DND-41 (cell line): ENCODE data around the gene UNC45A.
"Not testable (repeated sequence)": the region's sequence is repeated elsewhere in the genome, so short reads cannot be mapped to it uniquely, and the experiment has no call there.

ENCODE experiments used
- ATAC-seq: fragments of 200-7000 bp; cut with Tn5 transposase; 3 replicates; pipeline ENCODE4 v1.9.1; 2021; ENCODE audit warnings: low read depth; ENCODE audit not compliant: insufficient read depth
- DNase-seq: peaks from one replicate; pipeline ENCODE4 v3.0.0-alpha.2; 2020
- H2AFZ ChIP-seq: 2 replicates; pipeline ENCODE4 v1.6.0; 2012; ENCODE audit warnings: low read depth, low read length
- H3K27ac ChIP-seq: 2 replicates; pipeline ENCODE4 v1.5.1; 2012; ENCODE audit warnings: low read length, inconsistent platforms
- H3K27me3 ChIP-seq: fragments of 200-600 bp; sonication (generic); 2 replicates; pipeline ENCODE4 v1.6.0; 2012; ENCODE audit warnings: low read length, mild to moderate bottlenecking, inconsistent platforms; ENCODE audit not compliant: insufficient read depth, poor library complexity
- H3K36me3 ChIP-seq: 2 replicates; pipeline ENCODE4 v1.5.1; 2012; ENCODE audit warnings: low read length, inconsistent platforms; ENCODE audit not compliant: insufficient read depth
- H3K4me1 ChIP-seq: 2 replicates; pipeline ENCODE4 v1.5.1; 2012; ENCODE audit warnings: mild to moderate bottlenecking, low read length; ENCODE audit not compliant: insufficient read depth
- H3K4me2 ChIP-seq: 2 replicates; pipeline ENCODE4 v1.6.0; 2012; ENCODE audit warnings: mild to moderate bottlenecking, moderate library complexity, low read length, inconsistent platforms; ENCODE audit not compliant: insufficient read depth
- H3K4me3 ChIP-seq, 2 experiments: fragments of 200-600 bp in 1 of 2; shearing (Covaris generic) in 1 of 2; 2 replicates each; pipeline ENCODE4 v1.5.1; 2012 to 2016; ENCODE audit warnings: inconsistent platforms in 2 of 2, low read length in 2 of 2, mild to moderate bottlenecking in 2 of 2, low read depth in 1 of 2, moderate library complexity in 1 of 2
- H3K79me2 ChIP-seq: 2 replicates; pipeline ENCODE4 v1.6.0; 2012; ENCODE audit warnings: low read length, inconsistent platforms; ENCODE audit not compliant: insufficient read depth
- H3K9ac ChIP-seq: 2 replicates; pipeline ENCODE4 v1.6.0; 2012; ENCODE audit warnings: low read depth, mild to moderate bottlenecking, inconsistent platforms, low read length, moderate library complexity
- H3K9me3 ChIP-seq: 2 replicates; pipeline ENCODE4 v1.5.1; 2012; ENCODE audit warnings: low read length, moderate library complexity, mild to moderate bottlenecking, inconsistent platforms; ENCODE audit not compliant: insufficient read depth, severe bottlenecking
- H4K20me1 ChIP-seq: 2 replicates; pipeline ENCODE4 v1.6.0; 2012; ENCODE audit warnings: low read length; ENCODE audit not compliant: insufficient read depth
- CTCF ChIP-seq: IDR thresholded peaks from 2 replicates; pipeline ENCODE4 v1.5.1; 2012; ENCODE audit warnings: borderline replicate concordance, low read length, moderate library complexity, mild to moderate bottlenecking; ENCODE audit not compliant: poor library complexity, severe bottlenecking; ENCODE audit errors: extremely low read depth
- EZH2 ChIP-seq: IDR thresholded peaks from 3 replicates; pipeline ENCODE4 v1.6.1; 2012; ENCODE audit warnings: borderline replicate concordance, low read depth, mild to moderate bottlenecking, moderate library complexity, low read length, inconsistent platforms; ENCODE audit not compliant: severe bottlenecking

Gene UNC45A

GRCh38 chr15:90918835-90919234 lies 16.2 kb upstream of the UNC45A start:
- H3K4me1 ChIP-seq: no peaks in the 10 kb centered on the region
- no peak overlapping the region for H3K4me2 ChIP-seq
- H3K9ac ChIP-seq: no peak overlapping the region
- no peak for ATAC-seq
- H3K27ac ChIP-seq: no peak overlapping the region
- TF ChIP-seq CTCF: no peak
- TF ChIP-seq EZH2: no peak
- H3K4me3 ChIP-seq: no peak overlapping the region
- H3K36me3 ChIP-seq: peaks cover 71% of the 10 kb centered on the region
- H2AFZ ChIP-seq: no peak overlapping the region
- H4K20me1 ChIP-seq: no peaks in the 10 kb centered on the region
- no peak for DNase-seq
- no peaks in the 10 kb centered on the region for H3K79me2 ChIP-seq
- no peaks in the 10 kb centered on the region for H3K9me3 ChIP-seq
- H3K27me3 ChIP-seq: no peaks in the 10 kb centered on the region

- Histone ChIP-seq H3K36me3 (peaks cover 44% of the 10 kb centered on the region), H3K79me2 (no peaks in the 10 kb centered on the region), H3K4me2 (no peak overlapping the region), H3K27me3 (no peaks in the 10 kb centered on the region), H3K9ac (no peak overlapping the region), H3K27ac (no peak overlapping the region), H3K9me3 (no peaks in the 10 kb centered on the region), H4K20me1 (no peaks in the 10 kb centered on the region), H2AFZ (no peak overlapping the region), H3K4me1 (no peaks in the 10 kb centered on the region), H3K4me3 (no peak overlapping the region)
- ATAC-seq (no peak), DNase-seq (no peak)
- TF ChIP-seq CTCF (no peak), EZH2 (no peak)
Measured at GRCh38 chr15:90921887-90922286, 13.2 kb upstream of the UNC45A start.

- H2AFZ ChIP-seq, H3K9me3 ChIP-seq, H3K9ac ChIP-seq, H4K20me1 ChIP-seq, DNase-seq, ATAC-seq, H3K27ac ChIP-seq, H3K4me1 ChIP-seq, H3K27me3 ChIP-seq, H3K79me2 ChIP-seq, H3K4me2 ChIP-seq, H3K4me3 ChIP-seq: not testable (repeated sequence)
- peaks cover 35% of the 10 kb centered on the region for H3K36me3 ChIP-seq
Measured at GRCh38 chr15:90922712-90923322, 12.3 kb upstream of the UNC45A start.

- ATAC-seq: no peak
- Histone ChIP-seq H3K36me3 (peaks cover 19% of the 10 kb centered on the region), H3K4me2 (no peak overlapping the region), H3K79me2 (peaks cover 4% of the 10 kb centered on the region; the same call in 1 of the 2 replicates), H3K27me3 (no peaks in the 10 kb centered on the region), H4K20me1 (no peaks in the 10 kb centered on the region), H3K4me3 (no peak overlapping the region), H3K9me3 (no peaks in the 10 kb centered on the region), H3K9ac (no peak overlapping the region), H2AFZ (no peak overlapping the region), H3K4me1 (peaks cover 8% of the 10 kb centered on the region), H3K27ac (no peak overlapping the region)
- no peak for DNase-seq
- no peak for TF ChIP-seq CTCF
- TF ChIP-seq EZH2: no peak
Measured at GRCh38 chr15:90924375-90924774, 10.7 kb upstream of the UNC45A start.

GRCh38 chr15:90926766-90927165 lies 8.3 kb upstream of the UNC45A start:
- not testable (repeated sequence) for H3K27me3 ChIP-seq, H3K36me3 ChIP-seq, H3K4me2 ChIP-seq, H3K9me3 ChIP-seq, H2AFZ ChIP-seq, H3K27ac ChIP-seq, H3K4me3 ChIP-seq, H4K20me1 ChIP-seq, DNase-seq, H3K9ac ChIP-seq, ATAC-seq
- Histone ChIP-seq H3K4me1 (peaks cover 24% of the 10 kb centered on the region), H3K79me2 (peaks cover 18% of the 10 kb centered on the region)

- not testable (repeated sequence) for H3K4me2 ChIP-seq
Measured at GRCh38 chr15:90928106-90928505, 7.0 kb upstream of the UNC45A start.

More at GRCh38 chr15:90928106-90928505, 7.0 kb upstream of the UNC45A start:
- not testable (repeated sequence) for H3K9me3 ChIP-seq, H4K20me1 ChIP-seq, H2AFZ ChIP-seq, H3K9ac ChIP-seq, H3K27ac ChIP-seq, DNase-seq, ATAC-seq, H3K4me3 ChIP-seq, H3K27me3 ChIP-seq, H3K36me3 ChIP-seq
- Histone ChIP-seq H3K79me2 (peaks cover 23% of the 10 kb centered on the region), H3K4me1 (peaks cover 34% of the 10 kb centered on the region)
